ENCODE measurements around the gene NANOS3.
"Not testable (repeated sequence)": the region's sequence is repeated elsewhere in the genome, so short reads cannot be mapped to it uniquely, and the experiment has no call there.

The NANOS3 gene

GRCh38 chr19:13847407-13848339 is 29.3 kb upstream of the NANOS3 start:
- Histone ChIP-seq H3K9me3 (ENCODE audit: insufficient read depth, low read length) (no peaks in the 10 kb centered on the region), H3K4me1 (ENCODE audit: insufficient read depth, insufficient read length) (peaks cover 30% of the 10 kb centered on the region), H3K4me3 (ENCODE audit: insufficient read length, low read depth) (peak overlapping the region; percentile 57), H3K36me3 (ENCODE audit: insufficient read depth, insufficient read length, low read length) (no peaks in the 10 kb centered on the region), H3K9ac (ENCODE audit: insufficient read length, low read depth) (peak overlapping the region; percentile 81), H3K27me3 (ENCODE audit: insufficient read depth, insufficient read length) (no peaks in the 10 kb centered on the region)
- TF ChIP-seq SUZ12 (IDR thresholded peaks at IDR 0.05; ENCODE audit: extremely low read depth, insufficient read depth, insufficient read length) (no peak), ZNF274 (IDR thresholded peaks at IDR 0.05; ENCODE audit: low read depth, low read length) (no peak)
- DNase-seq (ENCODE audit: low read depth, low spot score) = peak; percentile 91

DNA sequence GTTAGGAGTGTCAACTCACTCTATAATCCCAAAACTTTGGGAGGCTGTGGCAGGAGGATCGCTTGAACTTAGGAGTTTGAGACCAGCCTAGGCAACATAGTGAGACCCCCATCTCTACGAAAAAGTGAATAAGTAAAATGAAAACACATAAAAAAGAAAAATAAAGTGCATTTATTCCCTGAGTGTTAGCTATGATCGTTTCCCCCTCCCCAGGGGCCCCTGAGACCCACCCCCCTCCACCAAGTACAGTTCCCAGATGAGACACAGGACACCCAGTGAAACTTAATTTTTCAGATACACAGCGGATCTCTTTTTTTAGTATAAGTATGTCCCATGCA is 28.6 kb upstream of the NANOS3 start:
- no peaks in the 10 kb centered on the region for H3K36me3 ChIP-seq (ENCODE audit: insufficient read depth, insufficient read length, low read length)
- TF ChIP-seq SUZ12 (IDR thresholded peaks at IDR 0.05; ENCODE audit: extremely low read depth, insufficient read depth, insufficient read length) (no peak), YY1 (IDR thresholded peaks at IDR 0.05; ENCODE audit: insufficient read depth, insufficient read length) (no peak), ZNF274 (IDR thresholded peaks at IDR 0.05; ENCODE audit: low read depth, low read length) (no peak)
- no peak for DNase-seq (ENCODE audit: low read depth, low spot score)
- no peak overlapping the region for H3K4me3 ChIP-seq (ENCODE audit: insufficient read length, low read depth)
- H3K4me1 ChIP-seq (ENCODE audit: insufficient read depth, insufficient read length) = peaks cover 27% of the 10 kb centered on the region
- no peaks in the 10 kb centered on the region for H3K9me3 ChIP-seq (ENCODE audit: insufficient read depth, low read length)
- H3K9ac ChIP-seq (ENCODE audit: insufficient read length, low read depth) = no peak overlapping the region
- H3K27me3 ChIP-seq (ENCODE audit: insufficient read depth, insufficient read length) = no peaks in the 10 kb centered on the region

DNA sequence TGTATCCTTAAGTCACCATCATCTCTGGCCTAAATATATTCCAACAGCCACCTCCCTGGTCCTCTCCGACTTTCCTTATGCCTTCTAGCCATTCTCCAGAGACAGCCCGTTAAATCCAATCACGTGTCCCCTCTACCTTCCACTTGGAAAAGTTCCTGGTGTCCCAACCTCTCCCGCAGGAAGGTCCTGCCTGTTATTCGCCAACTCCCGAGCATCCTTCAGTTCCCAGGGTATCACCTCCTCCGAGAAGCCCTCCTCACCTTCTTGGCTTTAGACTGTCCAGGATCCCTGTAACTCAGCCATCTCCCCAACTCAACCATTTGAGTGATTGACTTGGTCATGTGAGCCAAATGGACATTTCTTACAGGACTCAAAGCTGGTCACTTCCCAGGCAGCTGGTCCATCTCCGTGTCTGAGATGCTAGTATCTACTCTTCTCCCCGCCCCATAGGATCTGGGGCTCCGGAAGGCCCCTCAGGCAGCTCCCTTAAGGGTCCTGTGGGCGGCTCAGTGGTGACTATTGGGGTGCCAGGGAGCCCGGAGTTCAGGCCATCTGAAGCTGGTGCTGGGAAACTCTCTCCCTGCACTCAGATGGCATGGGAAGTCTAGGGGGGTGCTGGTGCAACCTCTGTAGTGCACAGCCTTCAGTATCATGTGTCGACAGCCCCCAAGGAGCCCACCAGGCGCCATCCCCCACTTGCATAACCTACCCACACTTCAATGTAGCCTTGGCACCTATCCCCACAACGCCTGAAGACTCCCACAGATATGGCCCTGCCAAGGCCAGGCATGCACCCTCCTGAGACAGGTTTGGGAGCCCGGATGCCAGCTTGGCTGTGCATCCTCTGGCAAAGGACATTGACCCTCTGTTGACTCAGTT is 27.9 kb upstream of the NANOS3 start:
- peaks cover 20% of the 10 kb centered on the region for H3K4me1 ChIP-seq (ENCODE audit: insufficient read depth, insufficient read length)
- no peak for DNase-seq (ENCODE audit: low read depth, low spot score)
- peak overlapping the region; percentile 42 for H3K9ac ChIP-seq (ENCODE audit: insufficient read length, low read depth)
- no peak overlapping the region for H3K4me3 ChIP-seq (ENCODE audit: insufficient read length, low read depth)
- H3K9me3 ChIP-seq (ENCODE audit: insufficient read depth, low read length) = no peaks in the 10 kb centered on the region
- H3K36me3 ChIP-seq (ENCODE audit: insufficient read depth, insufficient read length, low read length) = no peaks in the 10 kb centered on the region
- no peaks in the 10 kb centered on the region for H3K27me3 ChIP-seq (ENCODE audit: insufficient read depth, insufficient read length)
- TF ChIP-seq SUZ12 (IDR thresholded peaks at IDR 0.05; ENCODE audit: extremely low read depth, insufficient read depth, insufficient read length) = no peak
- no peak for TF ChIP-seq YY1 (IDR thresholded peaks at IDR 0.05; ENCODE audit: insufficient read depth, insufficient read length)
- TF ChIP-seq ZNF274 (IDR thresholded peaks at IDR 0.05; ENCODE audit: low read depth, low read length) = no peak

DNA sequence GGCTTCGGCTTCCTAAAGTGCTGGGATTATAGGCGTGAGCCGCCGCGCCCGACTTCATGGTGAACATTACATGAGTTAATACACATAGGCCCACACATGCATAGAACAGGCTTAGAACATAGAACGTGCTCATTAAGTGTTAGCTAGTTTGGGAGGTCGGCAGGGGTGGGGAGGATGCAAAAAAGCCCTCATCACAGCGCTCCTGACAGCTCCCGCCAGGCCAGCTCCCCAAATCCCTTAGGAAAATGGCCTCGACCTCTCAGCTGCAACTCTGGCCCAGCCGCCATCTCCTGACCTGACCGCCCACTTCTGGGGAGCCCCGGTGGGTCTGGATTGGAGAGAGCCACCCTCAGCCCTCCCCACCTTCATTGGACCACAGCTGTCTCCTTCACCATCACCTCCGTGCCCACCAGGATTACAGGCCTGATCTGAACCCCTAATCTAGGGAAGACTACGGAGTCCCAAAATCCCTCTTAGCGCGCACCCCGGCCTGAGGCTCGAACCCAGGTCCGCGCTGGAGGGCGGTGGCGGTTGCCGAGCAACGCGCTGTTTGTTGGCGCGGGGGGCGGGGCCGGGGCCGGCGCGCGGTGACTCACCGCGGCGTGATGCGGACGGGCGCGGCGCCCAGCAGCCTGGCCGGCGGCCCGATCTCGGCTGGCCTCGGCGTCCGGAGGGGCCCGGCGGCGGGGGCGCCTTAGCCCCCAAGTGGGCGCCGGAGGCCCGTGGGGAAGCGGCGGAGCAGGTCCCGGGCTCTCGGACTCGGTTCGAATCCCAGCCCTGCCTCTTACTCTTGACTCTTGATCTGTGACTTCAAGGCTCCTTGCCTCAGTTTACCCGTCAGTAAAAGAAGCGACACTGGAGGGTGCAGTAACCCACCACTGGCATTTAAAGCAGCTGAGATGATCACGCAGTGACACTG is 26.7 kb upstream of the NANOS3 start:
- Histone ChIP-seq H3K9ac (ENCODE audit: insufficient read length, low read depth) (peak overlapping the region; percentile 71), H3K4me3 (ENCODE audit: insufficient read length, low read depth) (peak overlapping the region; percentile 12)
- peak; percentile 80 for DNase-seq (ENCODE audit: low read depth, low spot score)

DNA sequence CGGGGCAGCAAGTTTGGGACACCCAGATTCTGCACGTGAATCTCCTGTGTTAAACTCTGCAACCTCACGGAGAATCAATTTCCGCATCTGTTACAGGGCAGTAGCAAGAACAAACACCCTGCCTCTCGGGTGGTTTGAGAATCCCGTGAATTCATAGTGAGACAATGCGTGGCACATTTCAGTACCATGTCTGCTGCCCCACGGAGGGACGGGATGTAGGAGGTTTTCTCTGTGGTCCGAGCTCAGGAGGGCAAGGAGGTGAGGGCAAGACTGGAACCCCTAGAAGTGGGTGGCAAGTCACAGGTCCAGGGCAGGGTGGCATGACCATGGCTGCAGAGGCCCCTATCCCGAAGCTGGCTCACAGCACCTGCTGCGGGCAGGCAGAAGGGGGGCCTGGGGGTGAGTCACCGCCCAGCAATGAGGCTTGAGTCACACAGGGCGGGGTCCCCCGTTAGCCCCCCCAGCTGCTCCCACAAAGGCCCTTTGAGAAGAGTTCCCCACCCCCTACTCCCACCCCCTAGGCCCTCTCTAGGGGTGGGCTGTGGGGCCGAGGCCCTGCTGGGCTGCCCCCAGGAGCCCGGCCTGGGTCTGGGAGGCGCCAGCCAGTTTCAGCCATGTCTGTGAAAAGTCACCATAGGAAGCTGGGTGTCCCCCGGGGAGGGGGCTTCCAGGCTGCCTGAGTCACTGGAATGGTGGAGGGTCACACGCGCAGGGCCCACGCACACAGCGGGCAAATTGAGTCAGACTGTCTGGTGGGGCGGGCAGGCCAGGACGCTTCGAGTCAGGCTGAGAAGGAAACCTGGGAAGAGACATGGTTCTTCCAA is 25.8 kb upstream of the NANOS3 start:
- Histone ChIP-seq H3K9ac (ENCODE audit: insufficient read length, low read depth) (peak overlapping the region; percentile 82), H3K4me3 (ENCODE audit: insufficient read length, low read depth) (peak overlapping the region; percentile 12), H3K4me1 (ENCODE audit: insufficient read depth, insufficient read length) (peaks cover 18% of the 10 kb centered on the region), H3K9me3 (ENCODE audit: insufficient read depth, low read length) (no peaks in the 10 kb centered on the region), H3K27me3 (ENCODE audit: insufficient read depth, insufficient read length) (no peaks in the 10 kb centered on the region), H3K36me3 (ENCODE audit: insufficient read depth, insufficient read length, low read length) (no peaks in the 10 kb centered on the region)
- DNase-seq (ENCODE audit: low read depth, low spot score) = no peak
- no peak for TF ChIP-seq SUZ12 (IDR thresholded peaks at IDR 0.05; ENCODE audit: extremely low read depth, insufficient read depth, insufficient read length)
- TF ChIP-seq ZNF274 (IDR thresholded peaks at IDR 0.05; ENCODE audit: low read depth, low read length) = no peak
- TF ChIP-seq YY1 (IDR thresholded peaks at IDR 0.05; ENCODE audit: insufficient read depth, insufficient read length) = no peak

More for the DNA sequence above, 26.7 kb upstream of the NANOS3 start:
- no peaks in the 10 kb centered on the region for H3K27me3 ChIP-seq (ENCODE audit: insufficient read depth, insufficient read length)
- no peak for TF ChIP-seq YY1 (IDR thresholded peaks at IDR 0.05; ENCODE audit: insufficient read depth, insufficient read length)
- no peaks in the 10 kb centered on the region for H3K36me3 ChIP-seq (ENCODE audit: insufficient read depth, insufficient read length, low read length)
- peaks cover 19% of the 10 kb centered on the region for H3K4me1 ChIP-seq (ENCODE audit: insufficient read depth, insufficient read length)
- H3K9me3 ChIP-seq (ENCODE audit: insufficient read depth, low read length) = no peaks in the 10 kb centered on the region

GRCh38 chr19:13851734-13852114 is 25.2 kb upstream of the NANOS3 start:
- H3K36me3 ChIP-seq (ENCODE audit: insufficient read depth, insufficient read length, low read length); DNase-seq (ENCODE audit: low read depth, low spot score); H3K27me3 ChIP-seq (ENCODE audit: insufficient read depth, insufficient read length); H3K9me3 ChIP-seq (ENCODE audit: insufficient read depth, low read length): not testable (repeated sequence)
- peaks cover 13% of the 10 kb centered on the region for H3K4me1 ChIP-seq (ENCODE audit: insufficient read depth, insufficient read length)
- H3K9ac ChIP-seq (ENCODE audit: insufficient read length, low read depth) = peak overlapping the region; percentile 82
- peak overlapping the region; percentile 10 for H3K4me3 ChIP-seq (ENCODE audit: insufficient read length, low read depth)

- not testable (repeated sequence) for H3K9ac ChIP-seq (ENCODE audit: insufficient read length, low read depth); H3K27me3 ChIP-seq (ENCODE audit: insufficient read depth, insufficient read length); H3K36me3 ChIP-seq (ENCODE audit: insufficient read depth, insufficient read length, low read length); H3K9me3 ChIP-seq (ENCODE audit: insufficient read depth, low read length); DNase-seq (ENCODE audit: low read depth, low spot score); H3K4me3 ChIP-seq (ENCODE audit: insufficient read length, low read depth)
- H3K4me1 ChIP-seq (ENCODE audit: insufficient read depth, insufficient read length) = peaks cover 11% of the 10 kb centered on the region
Observed at GRCh38 chr19:13852171-13852707, 24.7 kb upstream of the NANOS3 start.

All from NT2/D1 (cell line).